Measurements from ENCODE around the gene PDE6D.

DNA sequence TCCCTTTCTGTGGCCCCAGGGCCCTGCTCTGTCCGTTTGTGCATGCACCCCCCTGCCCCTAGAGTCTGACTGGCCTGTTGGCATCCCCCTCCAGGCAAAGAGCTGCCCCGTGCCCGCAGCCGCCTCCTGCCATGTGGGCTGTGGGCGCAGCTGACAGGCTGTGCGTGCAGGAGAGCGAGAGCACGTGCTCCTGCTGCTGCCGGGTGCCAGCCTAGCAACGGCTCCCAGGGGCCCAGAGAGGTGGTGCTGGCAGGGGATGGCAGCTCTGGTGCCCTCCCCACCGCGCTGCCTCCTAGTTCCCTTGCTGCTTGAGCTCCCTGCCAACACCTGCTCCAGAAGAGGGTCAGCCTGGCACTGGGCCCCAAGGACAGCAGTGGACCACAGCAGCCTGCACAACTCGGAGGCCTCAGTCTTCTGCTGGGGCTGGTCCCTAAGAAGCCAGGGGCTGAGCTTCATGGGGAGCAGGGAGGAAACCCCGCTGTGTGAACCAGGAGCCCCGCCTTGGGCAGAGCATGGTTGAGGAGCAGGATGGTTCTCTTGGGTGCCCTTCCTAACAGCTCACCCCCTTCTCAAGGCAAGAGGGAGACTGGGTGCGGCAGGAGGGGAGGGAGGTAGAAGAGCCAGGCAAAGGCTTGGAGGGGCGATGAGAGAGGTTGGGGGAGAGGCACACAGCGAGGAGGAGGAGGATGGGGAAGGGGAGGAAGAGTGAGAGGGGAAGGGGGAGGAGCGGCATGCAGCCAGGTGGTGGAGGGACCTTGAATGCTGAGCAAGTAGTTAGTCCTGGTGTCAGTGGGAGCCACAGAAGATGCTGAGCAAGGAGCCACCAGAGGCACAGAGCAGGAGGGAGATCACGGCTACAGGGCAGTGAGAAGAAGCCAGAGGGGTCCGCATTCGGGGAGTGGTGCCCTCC lies 96.5 kb downstream of the PDE6D start:
- TF ChIP-seq, protein P1, sequence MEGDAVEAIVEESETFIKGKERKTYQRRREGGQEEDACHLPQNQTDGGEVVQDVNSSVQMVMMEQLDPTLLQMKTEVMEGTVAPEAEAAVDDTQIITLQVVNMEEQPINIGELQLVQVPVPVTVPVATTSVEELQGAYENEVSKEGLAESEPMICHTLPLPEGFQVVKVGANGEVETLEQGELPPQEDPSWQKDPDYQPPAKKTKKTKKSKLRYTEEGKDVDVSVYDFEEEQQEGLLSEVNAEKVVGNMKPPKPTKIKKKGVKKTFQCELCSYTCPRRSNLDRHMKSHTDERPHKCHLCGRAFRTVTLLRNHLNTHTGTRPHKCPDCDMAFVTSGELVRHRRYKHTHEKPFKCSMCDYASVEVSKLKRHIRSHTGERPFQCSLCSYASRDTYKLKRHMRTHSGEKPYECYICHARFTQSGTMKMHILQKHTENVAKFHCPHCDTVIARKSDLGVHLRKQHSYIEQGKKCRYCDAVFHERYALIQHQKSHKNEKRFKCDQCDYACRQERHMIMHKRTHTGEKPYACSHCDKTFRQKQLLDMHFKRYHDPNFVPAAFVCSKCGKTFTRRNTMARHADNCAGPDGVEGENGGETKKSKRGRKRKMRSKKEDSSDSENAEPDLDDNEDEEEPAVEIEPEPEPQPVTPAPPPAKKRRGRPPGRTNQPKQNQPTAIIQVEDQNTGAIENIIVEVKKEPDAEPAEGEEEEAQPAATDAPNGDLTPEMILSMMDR (conservative IDR thresholded peaks at IDR 0.05; ENCODE audit: low read depth, low read length) = no peak
- no peak for TF ChIP-seq EZH2 (IDR thresholded peaks at IDR 0.05; ENCODE audit: low read length, unreplicated experiment)

Measured in PC-3 (cell line).